Activated effector memory CD4-positive, alpha-beta T cell treated with anti-CD3 and anti-CD28 coated beads, Interleukin-2, amount 50 U/mL, for 16 hours (primary cell): ENCODE measurements around the gene CLEC18C.
"Not testable (repeated sequence)": the region's sequence is repeated elsewhere in the genome, so short reads cannot be mapped to it uniquely, and the experiment has no call there.

ENCODE experiments used
- DNase-seq: peaks from one replicate; pipeline ENCODE4 v3.0.0-alpha.2; 2020

Gene CLEC18C

DNA sequence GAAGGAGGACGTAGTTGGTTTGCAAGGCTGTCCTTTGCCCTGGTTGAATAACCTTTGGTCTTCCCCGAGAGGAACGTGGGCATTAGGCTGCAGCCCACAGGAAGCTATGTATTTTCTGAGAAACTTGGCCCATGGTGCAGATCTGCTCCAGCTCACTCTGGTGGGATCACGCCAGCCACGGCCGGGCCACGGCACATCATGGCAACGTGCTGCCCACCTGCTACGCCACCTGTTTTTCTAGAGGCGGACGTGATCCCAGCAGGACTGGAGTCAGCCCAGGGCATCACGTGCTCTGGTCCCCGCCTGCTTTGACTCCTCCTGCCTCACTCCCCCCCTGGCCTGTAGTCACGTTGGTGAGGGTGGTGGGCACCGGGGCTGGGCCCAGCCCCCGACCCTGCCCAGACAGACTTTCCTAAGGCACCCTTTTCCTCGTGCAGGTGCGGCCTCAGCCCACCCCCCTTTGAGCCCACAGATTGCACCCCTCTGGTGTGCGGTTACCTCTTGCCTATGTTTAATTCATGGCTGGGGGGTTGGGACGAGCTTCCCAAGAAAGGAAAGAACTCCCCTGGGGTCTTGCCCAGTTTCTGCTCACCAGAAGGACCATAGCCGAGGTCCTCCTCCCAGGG lies at the start of gene CLEC18C:
TSS of gene CLEC18C (plus strand) at position 576 of the 626 bp plus-strand sequence. CDS start 492 bp downstream, outside the sequence.
- DNase-seq, result not testable (repeated sequence)

DNA sequence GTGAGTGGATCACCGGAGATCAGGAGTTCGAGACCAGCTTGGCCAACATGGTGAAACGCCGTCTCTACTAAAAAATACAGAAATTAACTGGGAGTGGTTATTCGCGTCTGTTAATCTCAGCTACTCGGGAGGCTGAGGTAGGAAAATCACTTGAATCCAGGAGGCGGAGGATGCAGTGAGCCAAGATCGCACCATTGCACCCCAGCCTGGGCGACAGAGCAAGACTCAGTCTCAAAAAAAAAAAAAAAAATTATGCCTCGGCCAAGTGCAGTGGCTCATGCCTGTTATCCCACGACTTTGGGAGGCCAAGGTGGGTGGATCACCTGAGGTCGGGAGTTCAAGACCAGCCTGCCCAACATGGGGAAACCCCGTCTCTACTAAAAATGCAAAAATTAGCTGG lies 49.8 kb upstream of the CLEC18C start:
- DNase-seq, result not testable (repeated sequence)

DNA sequence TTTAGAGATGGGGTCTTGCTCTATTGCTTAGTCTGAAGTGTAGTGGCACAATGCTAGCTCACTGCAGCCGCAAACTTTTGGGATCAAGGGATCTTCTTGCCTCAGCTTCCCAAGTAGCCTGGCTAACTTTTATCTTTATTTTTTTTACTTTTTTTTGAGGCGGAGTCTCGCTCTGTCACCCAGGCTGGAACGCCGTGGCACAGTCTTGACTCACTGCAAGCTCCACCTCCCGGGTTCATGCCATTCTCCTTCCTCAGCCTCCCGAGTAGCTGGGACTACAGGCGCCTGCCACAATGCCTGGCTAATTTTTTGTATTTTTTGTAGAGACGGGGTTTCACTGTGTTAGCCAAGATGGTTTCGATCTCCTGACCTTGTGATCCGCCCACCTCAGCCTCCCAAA lies 47.4 kb upstream of the CLEC18C start:
- not testable (repeated sequence) for DNase-seq

DNA sequence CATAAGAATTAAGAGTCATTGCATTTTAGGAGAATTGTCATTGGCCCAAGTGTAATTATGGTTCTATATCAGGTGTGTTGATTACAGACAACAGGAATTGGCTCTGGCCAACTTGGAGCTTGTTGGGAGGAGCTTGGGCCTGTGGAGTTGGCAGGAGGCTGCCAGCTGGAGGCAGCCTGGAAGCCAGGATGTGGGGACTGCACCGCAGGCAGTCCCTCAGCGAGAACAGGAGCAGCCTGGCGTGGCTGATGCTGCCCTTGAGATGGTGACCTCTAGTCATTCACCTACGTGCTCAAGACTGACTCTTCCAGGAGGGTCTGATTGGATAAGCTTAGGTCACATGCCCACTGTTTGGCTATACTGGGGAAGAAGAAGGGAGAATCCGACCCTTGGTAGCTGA lies 45.9 kb upstream of the CLEC18C start:
- DNase-seq, result not testable (repeated sequence)

DNA sequence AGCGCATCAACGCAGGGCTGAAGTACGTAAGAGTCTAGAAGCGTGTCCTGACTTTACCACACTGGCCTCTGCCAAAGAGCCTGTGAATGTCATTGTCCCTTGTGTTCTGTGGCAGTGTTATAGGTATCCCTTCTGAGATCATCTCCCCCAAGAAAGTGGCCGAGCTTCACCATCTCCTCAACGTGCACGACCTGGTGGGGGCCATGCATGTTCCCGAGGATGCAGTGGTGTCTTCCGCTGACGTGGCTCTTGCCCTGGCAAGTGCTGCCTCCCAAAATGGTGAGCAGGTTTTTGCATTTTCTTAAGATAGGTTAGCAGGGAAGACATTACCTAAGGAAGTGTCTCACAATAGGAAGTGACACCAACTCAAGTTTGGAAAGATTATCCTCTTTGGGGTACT lies 44.7 kb upstream of the CLEC18C start:
- not testable (repeated sequence) for DNase-seq

DNA sequence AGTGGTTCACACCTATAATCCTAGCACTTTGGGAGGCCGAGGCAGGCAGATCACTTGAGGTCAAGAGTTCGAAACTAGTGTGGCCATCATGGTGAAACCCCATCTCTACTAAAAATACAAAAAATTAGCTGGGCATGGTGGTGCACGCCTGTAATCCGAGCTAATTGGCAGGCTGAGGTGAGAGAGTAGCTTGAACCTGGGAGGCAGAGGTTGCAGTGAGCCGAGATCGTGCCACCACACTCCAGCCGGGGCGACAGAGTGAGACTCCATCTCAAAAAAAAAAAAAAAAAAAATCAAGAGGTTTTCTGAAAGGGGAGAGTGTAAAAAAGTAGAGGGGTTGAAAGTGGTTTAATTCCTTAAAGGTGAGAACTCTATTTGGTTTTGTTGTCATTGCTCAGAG lies 37.8 kb upstream of the CLEC18C start:
- DNase-seq, result not testable (repeated sequence)

DNA sequence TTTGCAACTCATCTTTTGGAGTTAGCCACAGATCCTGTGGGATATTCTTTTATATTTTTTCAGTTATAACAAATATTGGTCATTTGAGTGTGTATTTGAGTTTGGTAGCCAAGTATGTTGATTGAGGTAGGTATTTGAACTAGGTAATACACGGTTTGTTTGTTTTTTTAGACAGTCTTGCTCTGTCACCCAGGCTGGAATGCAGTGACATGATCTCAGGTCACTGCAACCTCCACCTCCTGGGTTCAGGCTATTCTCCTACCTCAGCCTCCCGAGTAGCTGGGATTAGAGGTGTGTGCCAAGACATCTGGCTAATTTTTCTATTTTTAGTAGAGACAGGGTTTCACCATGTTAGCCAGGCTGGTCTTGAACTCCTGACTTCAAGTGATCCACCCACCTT lies 37.0 kb upstream of the CLEC18C start:
- DNase-seq, result not testable (repeated sequence)

DNA sequence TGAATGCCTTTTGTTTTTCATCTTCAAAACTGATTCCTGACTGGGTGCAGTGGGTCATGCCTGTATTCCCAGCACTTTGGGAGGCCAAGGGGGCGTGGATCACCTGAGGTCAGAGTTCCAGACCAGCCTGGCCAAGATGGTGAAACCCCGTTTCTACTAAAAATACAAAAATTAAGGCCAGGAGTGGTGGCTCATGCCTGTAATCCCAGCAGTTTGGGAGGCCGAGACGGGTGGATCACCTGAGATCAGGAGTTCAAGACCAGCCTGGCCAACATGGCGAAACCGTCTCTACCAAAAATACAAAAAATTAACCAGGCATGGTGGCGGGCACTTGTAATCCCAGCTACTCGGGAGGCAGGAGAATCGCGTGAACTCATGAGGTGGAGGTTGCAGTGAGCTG lies 30.8 kb upstream of the CLEC18C start:
- DNase-seq, result not testable (repeated sequence)

DNA sequence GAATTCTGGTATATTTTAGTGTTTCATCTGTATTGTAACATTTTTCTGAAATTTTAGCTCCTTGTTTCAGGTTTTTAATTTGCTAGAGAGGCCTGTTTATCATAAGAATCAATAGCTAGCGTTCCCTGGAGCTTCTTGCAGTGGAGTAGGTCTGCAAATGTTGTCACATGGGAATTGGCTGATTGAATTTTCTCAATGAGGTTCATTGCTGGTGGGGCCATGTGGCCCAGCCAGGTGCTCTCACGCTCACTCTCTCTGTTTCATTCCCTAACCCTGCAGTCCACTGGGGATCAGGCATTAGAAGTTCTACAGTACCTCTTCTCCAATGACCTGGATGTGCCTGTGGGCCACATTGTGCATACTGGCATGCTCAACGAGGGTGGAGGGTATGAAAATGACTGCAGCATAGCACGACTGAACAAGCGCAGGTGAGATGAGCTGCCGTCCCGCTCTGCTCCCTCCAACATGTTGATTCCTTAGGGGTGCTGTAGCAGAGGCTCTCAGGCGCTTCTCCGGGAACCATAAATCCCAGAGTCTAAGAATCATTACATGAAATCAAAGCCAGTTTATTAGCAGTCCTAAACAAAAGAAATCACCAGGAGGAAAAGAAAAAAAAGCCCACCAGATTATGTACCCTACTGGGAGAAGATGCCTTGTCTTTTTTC lies 30.2 kb upstream of the CLEC18C start:
- not testable (repeated sequence) for DNase-seq

DNA sequence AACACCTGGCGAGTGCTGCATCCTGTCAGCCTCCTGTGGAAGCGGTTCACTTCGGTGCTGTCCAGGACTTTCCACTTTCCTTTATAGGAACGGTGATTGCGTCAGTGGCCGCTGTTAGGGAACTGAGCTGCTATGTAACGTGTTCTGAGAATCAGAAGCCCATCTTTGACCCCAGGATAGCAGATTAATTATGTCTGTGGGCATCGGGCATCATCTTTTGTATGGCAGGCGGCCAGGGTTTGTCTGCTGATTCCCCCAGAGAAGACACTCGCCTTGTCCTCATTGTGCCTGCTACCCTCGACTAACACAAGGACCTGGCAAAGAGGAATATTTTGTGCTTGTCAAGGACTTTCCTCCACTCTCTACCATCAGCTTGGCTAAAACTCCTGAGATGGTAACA lies 25.7 kb upstream of the CLEC18C start:
- DNase-seq, result not testable (repeated sequence)

DNA sequence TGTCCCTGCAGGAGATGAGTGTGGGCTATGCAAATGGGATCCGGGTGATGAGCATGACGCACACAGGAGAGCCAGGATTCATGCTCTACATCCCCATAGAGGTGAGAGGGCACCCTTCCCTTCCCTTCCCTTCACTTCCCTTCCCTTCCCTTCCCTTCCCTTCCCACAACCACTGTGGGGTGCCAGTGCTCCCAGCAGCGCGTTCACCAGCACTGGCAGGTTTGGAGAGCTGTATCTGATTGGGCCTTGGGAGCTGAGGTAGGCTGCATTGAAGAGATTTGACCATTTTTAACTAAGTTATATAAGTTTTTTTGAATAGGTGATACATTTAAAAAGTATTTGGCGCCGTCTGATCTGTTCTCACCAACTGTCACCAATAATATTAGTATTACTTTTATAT lies 25.1 kb upstream of the CLEC18C start:
- DNase-seq, result not testable (repeated sequence)

DNA sequence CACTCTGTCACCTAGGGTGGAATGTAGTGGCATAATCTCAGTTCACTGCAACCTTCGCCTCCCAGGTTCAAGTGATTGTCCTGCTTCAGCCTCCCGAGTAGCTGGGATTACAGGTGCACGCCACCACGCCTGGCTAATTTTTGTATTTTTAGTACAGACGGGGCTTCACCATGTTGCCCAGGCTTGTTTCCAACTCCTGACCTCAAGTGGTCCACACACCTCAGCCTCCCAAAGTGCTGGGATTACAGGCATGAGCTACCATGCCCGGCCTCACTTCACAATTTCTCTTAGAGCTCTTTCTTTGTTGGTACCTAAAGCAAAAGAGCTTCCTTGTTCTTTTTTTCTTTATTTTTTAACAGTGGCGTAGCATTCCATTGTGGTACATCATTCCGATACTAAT lies 24.3 kb upstream of the CLEC18C start:
- not testable (repeated sequence) for DNase-seq

DNA sequence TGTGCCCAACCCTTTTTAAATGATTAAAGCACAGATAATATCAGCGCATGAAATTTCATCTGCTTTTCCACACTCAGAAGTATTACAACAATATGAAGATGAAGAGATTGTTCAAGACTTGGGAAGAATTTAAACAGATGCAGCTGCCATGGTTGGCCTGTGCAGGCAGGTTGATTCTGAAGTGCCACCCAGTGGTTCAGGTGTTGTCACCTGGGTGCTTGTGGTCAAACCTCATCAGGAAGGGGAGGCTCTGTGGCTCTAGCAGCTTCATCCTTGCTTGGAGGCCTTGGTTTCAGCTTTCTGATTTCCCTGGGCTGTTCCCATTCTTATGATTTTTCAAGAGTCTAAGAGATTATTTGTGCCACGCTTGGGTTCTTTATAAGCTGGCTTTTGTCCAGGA lies 22.2 kb upstream of the CLEC18C start:
- DNase-seq, result no peak

DNA sequence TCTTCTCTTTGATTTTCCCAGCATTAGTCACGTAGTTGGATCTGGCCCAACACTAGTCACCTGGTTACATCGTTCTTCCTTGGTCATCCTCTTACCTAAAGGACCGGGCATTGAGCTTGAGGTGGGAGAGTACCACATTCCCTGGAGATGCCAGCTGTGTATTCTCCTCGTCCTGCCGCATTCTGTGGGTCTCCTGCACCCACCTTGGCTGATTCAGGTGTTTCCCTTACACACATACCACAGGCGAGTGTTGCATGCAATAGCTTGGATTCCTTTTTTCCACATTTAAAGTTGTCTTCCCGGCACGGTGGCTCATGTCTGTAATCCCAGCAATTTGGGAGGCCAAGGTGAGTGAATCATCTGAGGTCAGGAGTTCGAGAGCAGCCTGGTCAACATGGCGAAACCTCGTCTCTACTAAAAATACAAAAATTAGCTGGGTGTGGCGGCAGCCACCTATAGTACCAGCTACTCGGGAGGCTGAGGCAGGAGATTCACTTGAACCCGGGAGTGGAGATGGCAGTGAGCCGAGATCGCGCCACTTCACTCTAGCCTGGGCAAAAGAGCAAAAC lies 21.6 kb upstream of the CLEC18C start:
- DNase-seq, result no peak

DNA sequence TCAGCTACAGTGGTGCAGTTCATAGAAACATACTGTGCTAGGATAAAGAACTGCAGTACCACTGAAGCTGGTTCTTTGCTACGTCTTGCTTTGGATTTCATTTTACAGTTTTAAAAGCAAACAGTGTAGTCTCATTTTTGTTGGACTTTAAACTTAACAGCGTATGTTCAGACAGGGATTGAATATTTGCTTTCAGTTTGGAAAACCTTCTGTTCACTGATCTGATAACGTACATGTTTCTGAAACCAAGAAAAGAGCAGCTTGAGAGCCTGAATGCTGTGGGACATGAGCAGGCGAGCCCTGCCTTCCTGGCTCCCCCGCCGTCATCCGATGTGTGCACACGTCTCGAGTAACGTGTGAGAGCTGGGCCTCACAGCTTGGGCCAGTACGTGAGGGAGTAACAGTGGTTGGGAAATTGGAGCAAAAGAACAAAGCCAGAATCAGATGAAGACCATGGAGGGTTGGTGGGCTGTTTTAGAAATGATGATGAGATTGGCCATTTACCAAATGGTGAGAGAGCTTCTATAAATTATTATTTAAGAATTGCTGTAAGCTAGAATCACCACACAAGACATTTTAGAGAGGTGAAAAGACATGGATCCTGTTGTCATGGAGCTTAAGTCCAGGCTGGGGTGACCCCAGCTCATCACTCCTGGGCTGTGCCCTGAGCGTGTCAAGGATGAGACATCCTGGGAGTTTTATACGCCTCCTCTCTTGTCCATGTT lies 20.8 kb upstream of the CLEC18C start:
- no peak for DNase-seq

DNA sequence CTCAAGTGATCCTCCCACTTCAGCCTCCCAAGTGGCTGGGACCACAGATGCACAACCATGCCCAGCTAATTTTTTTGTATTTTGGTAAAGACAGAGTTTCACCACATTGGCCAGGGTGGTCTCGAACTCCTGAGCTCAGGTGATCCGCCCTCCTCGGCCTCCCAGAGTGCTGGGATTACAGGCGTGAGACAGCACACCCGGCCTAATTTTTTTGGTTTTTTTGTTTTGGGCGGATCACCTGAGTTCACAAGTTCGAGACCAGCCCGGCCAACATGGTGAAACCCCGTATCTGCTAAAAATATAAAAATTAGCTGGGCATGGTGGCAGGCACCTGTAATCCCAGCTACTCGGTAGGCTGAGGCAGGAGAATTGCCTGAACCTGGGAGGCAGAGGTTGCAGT lies 18.9 kb upstream of the CLEC18C start:
- DNase-seq, result not testable (repeated sequence)

DNA sequence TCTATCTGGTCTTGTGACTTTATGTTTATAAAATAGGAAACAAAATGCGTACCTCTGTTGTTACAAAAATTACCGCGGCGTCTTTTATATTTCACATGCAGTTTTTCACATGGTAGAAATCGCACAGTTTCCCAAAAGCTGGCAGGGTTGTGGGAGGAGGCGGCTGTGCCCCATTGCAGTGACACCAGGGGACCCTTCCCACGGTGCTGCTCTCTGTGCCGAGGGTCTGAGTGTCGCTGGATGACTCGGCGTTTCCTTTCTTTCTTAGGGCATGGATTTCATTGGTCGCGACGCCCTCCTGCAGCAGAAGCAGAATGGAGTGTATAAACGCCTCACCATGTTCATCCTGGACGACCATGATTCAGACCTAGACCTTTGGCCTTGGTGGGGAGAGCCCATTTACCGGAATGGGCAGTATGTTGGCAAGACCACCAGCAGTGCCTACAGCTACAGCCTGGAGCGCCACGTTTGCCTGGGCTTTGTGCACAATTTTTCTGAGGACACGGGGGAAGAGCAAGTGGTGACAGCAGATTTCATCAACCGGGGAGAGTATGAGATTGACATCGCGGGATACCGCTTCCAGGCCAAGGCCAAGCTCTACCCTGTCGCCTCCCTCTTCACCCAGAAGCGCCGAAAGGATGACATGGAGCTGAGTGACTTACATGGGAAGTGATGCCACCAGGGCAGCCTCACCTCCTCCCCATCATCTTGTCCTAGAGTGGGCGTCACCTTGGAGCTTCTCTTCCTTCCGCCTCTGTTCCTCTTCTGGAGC lies 17.2 kb upstream of the CLEC18C start:
- no peak for DNase-seq

DNA sequence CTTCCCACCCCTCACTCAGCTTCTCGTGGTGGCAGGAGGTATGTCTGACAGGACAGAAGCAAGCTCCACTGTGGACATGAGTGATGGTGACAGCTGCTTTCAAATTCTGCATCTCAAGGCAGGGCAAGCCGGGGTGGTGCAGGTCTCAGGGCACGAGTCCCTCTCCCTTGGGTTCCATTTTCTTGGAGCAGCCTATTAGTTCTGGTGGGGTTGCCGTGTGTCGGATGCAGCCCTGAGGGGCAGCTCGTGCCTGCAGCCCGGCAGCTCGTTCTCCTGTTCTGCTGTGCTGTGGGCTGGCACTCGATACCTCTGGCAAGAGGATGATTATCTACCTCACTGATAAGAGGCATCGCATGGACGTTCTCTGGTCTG lies 16.5 kb upstream of the CLEC18C start:
- DNase-seq, result no peak

DNA sequence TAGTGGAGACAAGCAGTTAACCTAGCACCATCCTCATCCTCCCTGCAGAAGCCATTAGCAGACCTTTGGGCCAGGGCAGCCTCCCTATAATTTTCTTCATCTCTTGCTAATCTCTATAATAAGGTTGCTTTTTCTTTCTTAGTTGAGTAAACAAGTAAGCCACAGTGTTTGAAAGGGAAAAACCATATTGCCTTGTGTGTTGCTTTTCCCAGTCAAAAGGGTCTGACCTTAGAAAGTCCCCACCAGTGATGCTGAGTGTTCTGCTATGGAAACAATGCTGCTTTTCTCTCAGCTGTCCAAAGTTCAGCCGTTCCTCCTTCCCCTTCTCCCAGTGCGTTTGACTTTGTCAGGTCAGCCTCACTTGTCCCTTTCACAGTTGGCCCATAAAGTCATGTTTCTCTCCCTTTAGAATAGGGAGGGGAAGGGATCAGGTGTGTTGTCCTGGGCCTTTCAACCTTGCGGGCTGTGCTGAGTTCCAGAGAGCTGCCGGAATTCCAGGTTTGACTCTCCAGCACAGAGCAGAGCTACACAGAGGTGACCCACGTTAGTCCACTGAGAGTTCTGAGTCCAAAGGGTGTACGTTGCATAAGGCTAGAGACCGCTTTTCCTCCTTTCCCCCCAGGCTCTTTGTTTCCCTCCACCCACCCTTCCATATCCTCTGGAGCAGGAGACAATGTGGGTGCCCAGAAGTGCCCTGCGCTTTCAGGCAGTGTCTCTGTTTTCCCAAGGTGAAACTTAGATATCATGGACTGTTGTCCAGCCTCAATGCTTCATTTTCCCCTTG lies 15.9 kb upstream of the CLEC18C start:
- no peak for DNase-seq

DNA sequence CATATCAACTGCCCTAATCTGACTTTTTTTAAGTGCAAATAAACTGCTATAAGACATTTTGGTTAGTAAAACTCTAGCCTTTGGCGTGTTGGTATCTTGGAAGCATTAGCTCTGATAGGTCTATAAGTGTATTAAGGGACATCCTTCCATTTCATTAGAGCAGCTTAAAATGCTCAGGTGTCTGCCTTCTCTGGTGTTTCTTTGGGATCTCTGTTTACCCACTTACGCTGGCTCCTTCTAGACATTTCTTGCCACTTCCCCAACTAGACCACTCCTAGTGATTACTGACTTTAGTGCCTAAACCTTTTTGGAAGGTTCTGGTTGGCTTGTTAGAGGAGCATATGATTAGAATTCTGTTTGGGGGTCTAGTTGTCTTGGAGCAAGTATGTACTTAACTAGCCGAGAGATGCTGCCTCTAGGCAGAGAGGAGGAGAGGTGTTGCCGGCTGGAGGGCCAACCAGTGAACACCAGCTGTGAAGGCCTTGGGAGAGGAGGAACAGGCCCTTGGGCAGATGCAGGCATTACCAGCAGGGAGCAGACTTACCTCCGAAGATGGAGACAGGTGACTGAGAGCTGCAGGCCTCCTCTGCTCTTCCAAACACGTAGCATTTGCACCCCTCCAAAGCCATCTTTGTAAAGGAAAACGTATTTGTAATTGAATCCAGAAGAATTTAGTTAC lies 15.2 kb upstream of the CLEC18C start:
- no peak for DNase-seq
